Measurements from ENCODE around the gene MYADML2.
"Not testable (repeated sequence)": the region's sequence is repeated elsewhere in the genome, so short reads cannot be mapped to it uniquely, and the experiment has no call there.

The MYADML2 gene

GRCh38 chr17:81947189-81947588 lies at the start of gene MYADML2:
Gene MYADML2, minus strand, starts transcription at chr17:81947233. Its CDS starts 5,492 bp downstream, at chr17:81941741.
- no peak for DNase-seq

GRCh38 chr17:81996232-81996756 lies 49.3 kb upstream of the MYADML2 start:
- DNase-seq = no peak

GRCh38 chr17:81995463-81996231 lies 48.6 kb upstream of the MYADML2 start:
- no peak for DNase-seq

- no peak for DNase-seq
Observed at GRCh38 chr17:81994593-81995462, 47.8 kb upstream of the MYADML2 start.

GRCh38 chr17:81993729-81994592 lies 46.9 kb upstream of the MYADML2 start:
- DNase-seq = no peak

- no peak for DNase-seq
Observed at GRCh38 chr17:81992306-81993102, 45.5 kb upstream of the MYADML2 start.

- DNase-seq = peak; percentile 61
Observed at GRCh38 chr17:81991684-81992305, 44.8 kb upstream of the MYADML2 start.

- no peak for DNase-seq
Observed at GRCh38 chr17:81990836-81991683, 44.0 kb upstream of the MYADML2 start.

GRCh38 chr17:81987161-81987770 lies 40.2 kb upstream of the MYADML2 start:
- DNase-seq = no peak

GRCh38 chr17:81986606-81987005 lies 39.6 kb upstream of the MYADML2 start:
- DNase-seq = no peak

- no peak for DNase-seq
Observed at GRCh38 chr17:81984773-81985410, 37.9 kb upstream of the MYADML2 start.

- no peak for DNase-seq
Observed at GRCh38 chr17:81983639-81984373, 36.8 kb upstream of the MYADML2 start.

- DNase-seq = no peak
Observed at GRCh38 chr17:81983011-81983638, 36.1 kb upstream of the MYADML2 start.

- DNase-seq = not testable (repeated sequence)
Observed at GRCh38 chr17:81981511-81981910, 34.5 kb upstream of the MYADML2 start.

GRCh38 chr17:81980707-81981343 lies 33.8 kb upstream of the MYADML2 start:
- peak; percentile 61 for DNase-seq

- DNase-seq = no peak
Observed at GRCh38 chr17:81980122-81980521, 33.1 kb upstream of the MYADML2 start.

- no peak for DNase-seq
Observed at GRCh38 chr17:81978524-81979298, 31.7 kb upstream of the MYADML2 start.

Measured in hematopoietic multipotent progenitor cell treated with erythropoietin and hydrocortisone succinate and interleukin-3 and kit ligand, for 8 days (in vitro differentiated cells).